HCT116 (cell line): ENCODE results near the gene PTPN12.

Experiments used
- EGR1 ChIP-seq: IDR thresholded peaks from 2 replicates; pipeline ENCODE4 v1.6.1; 2012; ENCODE audit warnings: low read depth
- EZH2 ChIP-seq: fragments of 200-600 bp; sonication (generic); IDR thresholded peaks from 2 replicates; pipeline ENCODE4 v1.6.1; 2017; ENCODE audit warnings: antibody characterized with exemption, mixed run types
- EZH2phosphoT487 ChIP-seq: fragments of 200-600 bp; IDR thresholded peaks from 2 replicates; pipeline ENCODE4 v1.6.1; 2018; ENCODE audit warnings: antibody characterized with exemption, borderline replicate concordance
- POLR2A ChIP-seq: IDR thresholded peaks from 2 replicates; pipeline ENCODE4 v1.7.0; 2011; ENCODE audit warnings: borderline replicate concordance; ENCODE audit not compliant: insufficient read depth, insufficient read length; ENCODE audit errors: extremely low read depth
- POLR2AphosphoS5 ChIP-seq: IDR thresholded peaks from 2 replicates; pipeline ENCODE4 v1.6.1; 2011; ENCODE audit warnings: mild to moderate bottlenecking, low read depth, low read length, moderate library complexity
- SIN3A ChIP-seq: IDR thresholded peaks from 2 replicates; pipeline ENCODE4 v1.6.1; 2012; ENCODE audit warnings: low read depth
- YY1 ChIP-seq: IDR thresholded peaks from 2 replicates; pipeline ENCODE4 v1.6.1; 2011; ENCODE audit warnings: low read length, low read depth, moderate library complexity, mild to moderate bottlenecking; ENCODE audit not compliant: insufficient replicate concordance; ENCODE audit errors: extremely low read depth
- TF ChIP-seq, protein P1 (sequence below), 3 experiments: fragments of 200-600 bp in 1 of 3; sonication (generic) in 1 of 3; IDR thresholded peaks in 2 of 3; conservative IDR thresholded peaks in 1 of 3; 2 replicates each; pipeline ENCODE4 v1.5.1; 2012 to 2017; ENCODE audit warnings: low read depth in 2 of 3, low read length in 2 of 3, antibody characterized with exemption in 1 of 3, borderline replicate concordance in 1 of 3, control low read depth in 1 of 3, mild to moderate bottlenecking in 1 of 3, mixed read lengths in 1 of 3, mixed run types in 1 of 3, moderate library complexity in 1 of 3; ENCODE audit not compliant: insufficient read depth in 1 of 3
- TF ChIP-seq, protein P2 (sequence below): IDR thresholded peaks from 2 replicates; pipeline ENCODE4 v1.6.1; 2012
- TF ChIP-seq, protein P3 (sequence below): IDR thresholded peaks from 2 replicates; pipeline ENCODE4 v1.6.1; 2012; ENCODE audit warnings: low read depth

DNA sequence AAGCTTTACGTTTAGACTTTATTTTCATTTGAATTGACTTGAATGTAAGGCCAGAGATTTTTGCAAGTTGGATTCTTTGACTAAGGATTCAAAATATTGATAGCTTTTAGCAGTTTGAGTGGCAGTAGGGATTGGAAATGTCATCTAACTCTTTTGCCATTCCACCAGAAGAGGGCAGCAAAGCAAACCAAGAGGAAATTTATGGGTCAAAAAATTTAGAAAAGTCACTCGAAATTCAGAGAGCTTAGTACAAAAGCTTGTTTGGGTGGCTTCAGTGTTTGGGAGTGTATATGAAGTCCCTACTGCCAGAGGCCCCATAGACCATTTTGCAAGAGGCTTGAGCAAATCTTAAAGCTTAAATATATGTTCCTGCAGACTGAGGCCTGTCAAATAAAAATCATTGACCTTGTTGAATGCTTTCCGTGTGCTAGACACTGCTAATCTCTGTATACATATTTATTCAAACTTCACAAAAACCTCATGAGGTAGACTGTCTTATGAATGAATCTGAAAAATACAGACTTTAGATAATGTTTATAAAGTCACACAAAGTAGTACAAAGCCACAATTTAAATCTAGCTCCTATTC lies 114.6 kb downstream of the PTPN12 start:
- TF ChIP-seq, protein P1, sequence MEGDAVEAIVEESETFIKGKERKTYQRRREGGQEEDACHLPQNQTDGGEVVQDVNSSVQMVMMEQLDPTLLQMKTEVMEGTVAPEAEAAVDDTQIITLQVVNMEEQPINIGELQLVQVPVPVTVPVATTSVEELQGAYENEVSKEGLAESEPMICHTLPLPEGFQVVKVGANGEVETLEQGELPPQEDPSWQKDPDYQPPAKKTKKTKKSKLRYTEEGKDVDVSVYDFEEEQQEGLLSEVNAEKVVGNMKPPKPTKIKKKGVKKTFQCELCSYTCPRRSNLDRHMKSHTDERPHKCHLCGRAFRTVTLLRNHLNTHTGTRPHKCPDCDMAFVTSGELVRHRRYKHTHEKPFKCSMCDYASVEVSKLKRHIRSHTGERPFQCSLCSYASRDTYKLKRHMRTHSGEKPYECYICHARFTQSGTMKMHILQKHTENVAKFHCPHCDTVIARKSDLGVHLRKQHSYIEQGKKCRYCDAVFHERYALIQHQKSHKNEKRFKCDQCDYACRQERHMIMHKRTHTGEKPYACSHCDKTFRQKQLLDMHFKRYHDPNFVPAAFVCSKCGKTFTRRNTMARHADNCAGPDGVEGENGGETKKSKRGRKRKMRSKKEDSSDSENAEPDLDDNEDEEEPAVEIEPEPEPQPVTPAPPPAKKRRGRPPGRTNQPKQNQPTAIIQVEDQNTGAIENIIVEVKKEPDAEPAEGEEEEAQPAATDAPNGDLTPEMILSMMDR (IDR thresholded peaks at IDR 0.05 in 2 of 3, conservative IDR thresholded peaks at IDR 0.05 in 1 of 3; ENCODE audit: borderline replicate concordance in 1 of 3, insufficient read depth in 1 of 3, low read depth in 2 of 3, low read length in 2 of 3) = peak; percentile 54 to 80 (median 63)
- TF ChIP-seq, protein P2, sequence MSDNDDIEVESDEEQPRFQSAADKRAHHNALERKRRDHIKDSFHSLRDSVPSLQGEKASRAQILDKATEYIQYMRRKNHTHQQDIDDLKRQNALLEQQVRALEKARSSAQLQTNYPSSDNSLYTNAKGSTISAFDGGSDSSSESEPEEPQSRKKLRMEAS = no peak
- TF ChIP-seq POLR2AphosphoS5 = no peak
- no peak for TF ChIP-seq POLR2A
- TF ChIP-seq EZH2 = no peak
- TF ChIP-seq, protein P3, sequence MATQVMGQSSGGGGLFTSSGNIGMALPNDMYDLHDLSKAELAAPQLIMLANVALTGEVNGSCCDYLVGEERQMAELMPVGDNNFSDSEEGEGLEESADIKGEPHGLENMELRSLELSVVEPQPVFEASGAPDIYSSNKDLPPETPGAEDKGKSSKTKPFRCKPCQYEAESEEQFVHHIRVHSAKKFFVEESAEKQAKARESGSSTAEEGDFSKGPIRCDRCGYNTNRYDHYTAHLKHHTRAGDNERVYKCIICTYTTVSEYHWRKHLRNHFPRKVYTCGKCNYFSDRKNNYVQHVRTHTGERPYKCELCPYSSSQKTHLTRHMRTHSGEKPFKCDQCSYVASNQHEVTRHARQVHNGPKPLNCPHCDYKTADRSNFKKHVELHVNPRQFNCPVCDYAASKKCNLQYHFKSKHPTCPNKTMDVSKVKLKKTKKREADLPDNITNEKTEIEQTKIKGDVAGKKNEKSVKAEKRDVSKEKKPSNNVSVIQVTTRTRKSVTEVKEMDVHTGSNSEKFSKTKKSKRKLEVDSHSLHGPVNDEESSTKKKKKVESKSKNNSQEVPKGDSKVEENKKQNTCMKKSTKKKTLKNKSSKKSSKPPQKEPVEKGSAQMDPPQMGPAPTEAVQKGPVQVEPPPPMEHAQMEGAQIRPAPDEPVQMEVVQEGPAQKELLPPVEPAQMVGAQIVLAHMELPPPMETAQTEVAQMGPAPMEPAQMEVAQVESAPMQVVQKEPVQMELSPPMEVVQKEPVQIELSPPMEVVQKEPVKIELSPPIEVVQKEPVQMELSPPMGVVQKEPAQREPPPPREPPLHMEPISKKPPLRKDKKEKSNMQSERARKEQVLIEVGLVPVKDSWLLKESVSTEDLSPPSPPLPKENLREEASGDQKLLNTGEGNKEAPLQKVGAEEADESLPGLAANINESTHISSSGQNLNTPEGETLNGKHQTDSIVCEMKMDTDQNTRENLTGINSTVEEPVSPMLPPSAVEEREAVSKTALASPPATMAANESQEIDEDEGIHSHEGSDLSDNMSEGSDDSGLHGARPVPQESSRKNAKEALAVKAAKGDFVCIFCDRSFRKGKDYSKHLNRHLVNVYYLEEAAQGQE = no peak
- no peak for TF ChIP-seq YY1
- TF ChIP-seq EGR1 = no peak
- TF ChIP-seq SIN3A = no peak
- TF ChIP-seq EZH2phosphoT487 = no peak
